GM19025 (cell line): ENCODE measurements around the gene MCF2L.

Source experiments
- ATAC-seq: cut with Tn5 transposase; IDR thresholded peaks from one replicate; pipeline ENCODE4 v1.9.1; 2021; ENCODE audit warnings: mild to moderate bottlenecking, low read depth, moderate library complexity; ENCODE audit not compliant: unreplicated experiment

Gene MCF2L

DNA sequence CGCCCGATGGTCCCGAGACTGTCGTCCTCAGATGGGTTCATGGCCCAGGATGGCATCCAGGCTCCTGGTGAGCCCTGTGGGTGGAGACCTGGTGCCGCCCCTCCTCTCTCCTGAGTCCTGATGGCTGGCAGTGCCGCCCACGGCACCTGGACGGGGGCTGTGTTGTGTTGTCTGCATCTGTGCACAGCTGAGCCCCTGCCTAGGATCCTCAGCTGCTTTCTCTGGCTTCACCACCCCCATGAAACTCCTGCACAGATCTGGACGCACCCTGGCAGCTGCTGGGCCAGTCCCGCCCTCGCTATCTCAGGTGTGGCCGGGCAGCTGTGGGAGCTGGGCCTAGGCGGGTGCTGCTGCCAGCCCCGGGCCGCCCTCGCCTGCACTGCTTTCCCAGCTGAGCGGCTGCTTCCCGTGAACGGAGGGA, 27.7 kb downstream of the MCF2L start:
- ATAC-seq = no peak

DNA sequence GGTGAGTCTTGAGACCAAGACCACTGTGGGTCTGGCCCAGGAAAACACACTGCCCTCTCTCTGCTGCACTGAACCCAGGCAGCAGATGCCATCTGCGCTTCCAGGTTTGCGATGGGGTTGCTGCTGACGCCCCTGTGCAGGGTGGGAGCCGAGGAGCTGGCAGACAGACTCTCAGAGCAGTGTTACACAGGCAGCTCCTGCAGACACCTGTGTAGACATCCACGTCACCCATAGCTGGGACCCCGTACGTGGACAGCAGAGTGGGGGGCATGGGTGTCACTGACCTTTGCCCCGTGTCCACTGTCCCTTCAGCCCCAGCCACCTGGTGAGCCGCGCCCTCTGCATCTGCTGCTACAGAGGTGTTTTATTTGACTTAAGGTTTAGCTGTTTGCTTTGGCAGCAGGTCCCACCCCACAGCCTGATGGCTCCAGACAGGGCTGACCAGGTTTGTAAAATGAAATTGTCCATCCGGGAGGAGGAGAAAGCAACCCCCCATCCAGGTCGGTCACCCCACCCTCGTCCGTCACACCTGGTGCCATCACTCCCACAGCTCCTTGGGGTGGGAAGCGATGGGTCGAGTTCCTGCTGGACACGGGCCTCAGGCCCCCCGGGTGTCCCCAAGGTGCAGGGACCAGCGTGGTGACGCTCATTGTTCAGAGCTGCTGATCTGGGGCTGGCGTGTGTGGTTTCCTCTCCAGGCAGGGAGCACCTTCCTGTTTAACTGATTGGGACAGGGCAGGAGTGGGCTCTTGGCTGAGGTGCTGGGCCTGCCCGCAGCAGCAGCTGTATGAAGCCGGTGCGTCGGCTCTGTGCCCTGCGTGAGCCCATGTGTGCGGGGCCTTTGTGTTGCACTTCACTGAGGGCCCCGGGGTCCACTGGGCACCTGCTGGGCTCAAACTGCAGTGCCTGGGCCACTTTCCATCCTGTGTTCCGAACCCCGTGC, 28.4 kb downstream of the MCF2L start:
- ATAC-seq = no peak

DNA sequence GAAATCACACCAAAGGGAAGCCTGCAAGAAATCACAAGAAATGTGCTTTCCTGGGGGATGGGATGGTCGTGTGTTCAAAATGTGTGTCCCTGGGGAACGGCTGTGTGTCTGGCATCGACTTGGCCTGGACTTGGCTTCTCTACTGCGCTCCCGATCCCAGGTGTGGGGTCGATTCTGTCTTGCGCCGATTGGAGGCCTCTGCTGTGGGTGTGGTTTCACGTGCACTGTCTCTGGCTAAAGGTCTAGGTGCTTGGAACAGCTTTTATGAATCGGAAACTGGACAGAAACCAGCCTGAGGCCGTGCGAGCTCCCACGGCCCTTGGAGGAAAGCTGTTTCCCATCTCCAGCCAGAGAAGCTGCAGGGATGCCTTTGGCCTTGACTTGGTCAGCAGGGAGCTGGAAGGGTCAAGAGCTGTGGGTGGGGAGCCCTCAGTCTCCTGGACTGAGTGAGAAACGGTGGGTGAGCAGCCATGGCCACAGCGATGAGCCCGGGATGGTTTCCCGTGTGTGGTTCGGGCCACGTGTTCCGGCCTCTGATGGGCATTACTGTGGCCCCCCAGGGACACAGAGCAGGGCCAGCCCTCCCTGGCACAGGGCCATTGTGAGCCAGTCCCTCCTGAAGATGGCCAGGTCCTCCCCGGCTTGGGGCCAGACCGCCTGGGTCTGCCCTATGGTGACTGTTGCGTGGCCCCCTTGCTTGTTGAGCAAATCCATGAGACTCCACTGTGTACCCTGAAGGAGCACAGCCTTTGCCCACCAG, 29.7 kb downstream of the MCF2L start:
- no peak for ATAC-seq

DNA sequence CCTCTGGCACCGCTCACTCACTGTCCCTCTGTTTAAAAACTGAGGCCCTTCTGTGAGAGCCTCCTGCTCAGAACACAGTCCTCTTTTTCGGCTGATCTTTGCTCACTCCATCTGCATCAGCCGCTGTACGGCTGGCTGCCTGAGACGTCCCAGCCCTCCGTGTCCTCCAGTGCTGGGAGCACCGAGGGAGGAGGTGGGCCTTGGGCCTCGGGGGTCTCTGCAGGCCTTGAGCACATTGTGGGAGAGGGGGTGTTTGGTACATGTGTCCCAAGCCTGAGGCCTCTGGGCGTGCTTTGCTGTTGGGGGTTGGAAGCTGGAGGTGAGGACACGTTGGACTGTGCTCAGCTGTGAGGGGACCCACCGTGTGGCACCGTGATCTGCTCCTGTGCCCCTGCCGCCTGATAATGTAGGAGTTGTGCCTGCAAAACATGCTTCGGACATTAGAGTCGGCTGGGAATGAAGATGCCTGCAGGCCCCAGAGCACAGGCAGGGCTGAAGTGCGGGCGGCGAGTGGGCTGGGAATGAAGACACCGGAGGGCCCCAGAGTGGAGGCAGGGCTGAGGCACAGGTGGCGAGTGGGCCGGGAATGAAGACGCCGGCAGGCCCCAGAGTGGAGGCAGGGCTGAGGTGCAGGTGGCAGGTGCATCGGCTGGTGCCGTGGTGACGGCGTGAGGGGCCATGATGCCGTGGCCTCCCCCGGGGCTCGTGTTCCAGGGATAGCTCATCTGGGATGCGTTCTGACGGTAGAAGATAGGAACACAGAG, 30.6 kb downstream of the MCF2L start:
- no peak for ATAC-seq

DNA sequence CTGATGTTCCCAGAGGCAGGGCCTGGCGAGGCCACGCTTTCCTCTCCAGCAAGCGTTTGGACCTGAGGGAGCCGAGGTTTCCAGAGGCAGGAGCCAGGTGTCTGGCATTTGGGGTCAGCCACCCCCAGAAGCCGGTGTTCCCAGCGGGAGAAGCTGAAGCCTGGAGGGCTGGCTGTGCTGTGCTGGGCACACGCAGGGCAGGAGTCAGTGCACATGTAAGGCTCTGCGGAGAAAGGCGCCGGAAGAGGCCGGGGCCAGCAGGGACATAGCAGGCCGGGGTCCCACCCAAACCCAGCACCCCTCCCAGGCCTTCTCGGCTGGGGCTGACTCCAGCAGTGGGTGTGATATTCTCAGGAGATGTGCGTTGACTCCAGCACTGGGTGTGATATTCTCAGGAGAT, 31.6 kb downstream of the MCF2L start:
- no peak for ATAC-seq

DNA sequence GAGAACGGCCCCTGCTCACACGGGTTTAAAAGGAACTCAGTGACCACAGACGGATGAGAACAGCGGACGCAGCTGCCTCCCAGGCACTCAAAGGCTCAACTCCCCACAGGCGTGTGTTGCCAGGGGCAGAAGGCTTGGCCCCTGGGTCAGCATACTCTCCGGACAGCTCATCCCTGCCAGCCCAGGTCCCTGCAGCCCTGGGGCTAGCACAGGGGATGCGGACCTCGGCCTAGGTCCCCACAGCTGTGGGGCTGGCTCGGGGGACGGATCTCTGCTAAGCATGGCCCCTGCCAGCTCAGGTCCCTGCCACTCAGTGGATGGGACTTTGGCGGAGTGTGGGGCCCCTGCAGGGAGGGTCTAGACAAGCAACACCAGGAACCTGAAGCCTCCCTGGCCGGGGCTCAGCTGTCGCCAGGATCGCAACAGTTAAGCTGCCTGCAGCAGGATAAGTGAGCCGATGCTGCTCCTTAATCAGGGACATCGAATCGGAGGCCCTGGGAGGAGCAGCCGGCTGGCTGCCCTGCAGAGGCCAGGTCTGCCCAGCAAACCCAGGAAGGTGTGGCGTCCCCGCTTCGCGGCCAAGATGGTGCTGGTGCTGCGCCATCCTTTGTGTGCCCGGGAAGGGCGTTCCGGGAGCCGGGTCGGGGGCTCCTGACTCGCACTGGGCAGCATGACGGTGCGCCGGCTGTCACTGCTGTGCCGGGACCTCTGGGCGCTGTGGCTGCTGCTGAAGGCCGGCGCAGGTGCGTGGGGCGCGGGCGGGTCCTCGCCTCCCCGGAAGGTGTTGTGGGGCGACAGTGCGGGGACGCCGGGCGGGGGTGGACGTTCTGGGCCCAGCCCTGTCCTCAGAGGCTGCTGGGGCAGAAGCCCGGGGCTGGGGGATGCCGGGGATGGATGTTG, 32.5 kb downstream of the MCF2L start:
- no peak for ATAC-seq

DNA sequence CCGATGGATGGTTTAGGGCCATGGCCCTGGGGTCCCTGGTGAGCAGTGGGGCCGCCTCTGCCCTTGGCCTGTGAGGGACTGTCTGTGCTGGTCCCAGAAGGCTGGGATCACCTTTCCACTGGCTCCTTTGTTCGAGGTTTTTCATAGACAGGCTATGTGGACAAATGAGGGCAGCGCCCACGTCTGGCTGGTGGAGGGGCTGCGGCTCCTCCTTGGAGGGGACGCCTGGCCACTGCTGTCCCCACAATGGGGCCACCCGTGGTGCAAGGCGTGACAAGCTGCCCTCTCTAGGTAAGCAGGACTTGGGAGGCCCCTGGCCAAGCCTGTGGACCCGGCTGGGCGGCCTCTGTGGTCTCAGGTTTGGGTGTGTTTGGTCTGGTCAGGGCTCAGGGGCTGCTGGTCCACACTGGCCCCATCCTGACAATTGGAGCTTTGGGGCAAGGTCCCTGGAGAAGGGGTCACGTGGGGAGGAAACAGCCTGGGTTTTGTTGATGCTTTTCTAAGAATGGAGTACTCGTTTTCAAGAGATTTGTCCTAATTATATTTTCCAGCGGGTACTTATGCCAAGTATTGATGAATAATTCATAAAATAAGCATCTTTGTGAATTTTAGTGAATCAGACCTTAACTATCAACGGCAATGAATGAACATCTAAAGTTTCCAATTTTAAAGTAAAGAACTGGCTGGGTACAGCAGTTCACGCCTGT, 33.3 kb downstream of the MCF2L start:
- ATAC-seq = no peak

DNA sequence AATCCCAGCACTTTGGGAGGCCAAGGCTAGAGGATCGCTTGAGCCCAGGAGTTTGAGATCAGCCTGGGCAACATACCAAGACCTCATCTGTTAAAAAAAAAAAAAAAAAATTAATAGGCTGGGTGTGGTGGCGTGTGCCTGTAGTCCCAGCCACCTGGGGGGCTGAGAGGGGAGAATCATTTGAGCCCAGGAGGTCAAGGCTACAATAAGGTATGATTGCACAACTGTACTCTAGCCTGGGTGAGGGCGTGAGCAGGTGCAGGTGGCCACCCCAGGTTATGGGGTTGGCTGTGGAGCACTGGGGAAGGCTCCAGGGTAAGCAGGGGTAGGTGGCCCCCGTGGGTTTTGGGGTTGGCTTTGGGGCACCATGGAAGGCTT, 33.9 kb downstream of the MCF2L start:
- ATAC-seq = no peak

DNA sequence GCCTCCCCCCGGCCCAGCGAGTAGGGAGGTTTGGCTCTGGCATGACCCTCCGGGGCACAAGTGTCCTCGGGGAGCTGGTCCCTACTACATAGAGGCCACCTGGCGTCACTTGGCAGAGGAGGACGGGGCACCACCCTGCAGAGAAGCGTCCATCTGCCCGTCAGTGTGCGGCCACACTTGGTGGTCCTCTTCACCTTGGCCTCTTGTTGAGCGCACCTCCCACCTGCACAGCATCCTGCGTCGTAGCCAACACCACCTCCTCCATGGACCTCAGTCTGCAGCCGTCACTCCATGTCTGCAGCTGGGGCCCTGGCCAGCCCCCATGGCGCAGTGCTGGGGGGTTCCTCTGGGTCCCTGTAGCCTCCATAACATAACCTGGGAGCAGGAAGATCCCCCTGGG, 35.1 kb downstream of the MCF2L start:
- ATAC-seq = no peak

DNA sequence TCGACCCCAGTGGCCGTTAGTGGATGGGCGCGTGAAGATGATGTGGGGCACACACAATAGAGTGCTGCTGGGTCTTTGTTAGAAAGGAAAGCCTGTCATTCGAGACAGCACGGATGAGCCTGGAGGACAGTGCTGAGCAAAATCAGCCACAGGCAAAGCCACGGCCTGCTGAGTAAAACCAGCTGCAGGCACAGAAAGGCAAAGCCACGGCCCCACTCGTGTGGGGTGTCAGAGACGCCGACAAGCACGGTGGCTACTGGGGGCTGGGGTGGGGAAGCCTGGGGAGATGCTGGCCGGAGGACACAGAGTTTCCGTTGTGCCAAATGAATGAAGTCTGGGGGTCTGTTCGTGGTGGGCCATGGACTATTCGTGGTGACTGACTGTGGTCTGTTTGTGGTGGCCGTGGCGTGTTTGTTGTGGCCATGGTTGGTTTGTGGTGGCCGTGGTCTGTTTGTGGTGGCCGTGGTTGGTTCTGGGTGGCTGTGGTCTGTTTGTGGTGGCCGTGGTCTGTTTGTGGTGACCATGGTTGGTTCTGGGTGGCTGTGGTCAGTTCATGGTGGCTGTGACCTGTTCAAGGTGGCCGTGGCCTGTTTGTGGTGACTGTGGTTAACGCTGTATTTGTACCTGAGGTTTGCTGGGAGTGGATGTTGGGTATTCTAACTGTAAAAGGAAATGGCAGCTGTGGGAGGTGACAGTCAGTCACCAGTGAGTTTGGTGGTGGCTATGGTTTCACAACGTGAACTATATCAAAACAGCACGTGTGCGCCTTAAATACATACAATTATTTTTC, 36.3 kb downstream of the MCF2L start:
- ATAC-seq = no peak

DNA sequence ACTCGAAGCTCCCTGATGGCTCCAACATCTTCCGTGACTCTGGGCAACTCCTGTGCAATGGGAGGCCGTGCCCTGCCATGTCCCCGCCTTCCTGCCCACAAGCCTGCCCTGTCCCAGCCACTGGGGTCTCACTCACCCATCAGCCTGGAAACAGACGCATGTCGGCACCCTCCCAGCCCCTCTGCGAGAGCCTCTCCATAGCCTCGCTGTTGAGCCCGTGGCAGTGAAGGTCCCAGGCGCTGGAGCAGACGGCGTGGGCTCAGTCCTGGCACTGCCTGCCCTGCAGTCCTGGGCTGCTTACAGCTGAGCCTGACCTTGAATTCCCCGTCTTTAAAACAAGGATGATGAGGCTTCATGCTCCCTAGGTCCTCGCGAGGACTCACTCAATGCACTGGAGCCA, 37.0 kb downstream of the MCF2L start:
- ATAC-seq = no peak

DNA sequence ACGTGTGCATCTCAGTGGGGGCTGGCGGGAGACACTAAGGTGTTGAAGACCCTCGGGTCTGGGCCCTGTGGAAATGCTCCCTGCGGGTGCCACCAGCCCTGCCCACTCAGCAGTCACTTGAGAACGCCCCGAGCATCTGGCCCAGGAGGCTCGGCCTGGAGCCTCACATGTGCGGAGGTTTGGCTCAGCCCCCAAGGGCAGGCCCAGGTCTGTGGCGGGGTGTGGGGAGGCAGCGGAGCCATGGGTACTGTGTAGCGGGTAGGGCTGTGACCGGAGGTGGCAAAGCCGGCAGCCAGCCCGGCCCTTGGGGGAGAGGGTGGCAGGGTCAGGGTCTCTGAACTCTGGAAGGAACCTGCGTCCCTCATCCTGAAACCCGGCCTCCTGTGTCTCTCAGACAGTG, 37.6 kb downstream of the MCF2L start:
- ATAC-seq = no peak

DNA sequence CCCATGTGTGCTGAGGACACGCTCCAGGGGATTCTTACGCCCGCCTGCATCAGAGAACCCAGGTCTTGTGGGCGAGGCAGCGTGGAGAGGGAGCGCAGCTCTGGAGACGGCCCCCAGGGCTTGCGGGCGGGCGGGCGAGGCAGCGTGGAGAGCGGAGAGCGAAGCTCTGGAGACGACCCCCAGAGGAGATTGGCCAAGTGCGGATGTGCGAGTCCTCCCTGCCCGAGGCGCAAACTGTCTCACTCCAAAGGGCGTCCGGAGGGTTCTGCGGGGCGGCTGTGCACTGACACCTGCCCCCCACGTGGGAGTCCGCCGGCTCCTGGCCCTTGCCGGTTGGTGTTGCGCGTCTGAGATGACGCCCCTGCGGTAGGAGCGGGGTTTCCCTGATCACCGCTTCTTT, 39.8 kb downstream of the MCF2L start:
- ATAC-seq = no peak

DNA sequence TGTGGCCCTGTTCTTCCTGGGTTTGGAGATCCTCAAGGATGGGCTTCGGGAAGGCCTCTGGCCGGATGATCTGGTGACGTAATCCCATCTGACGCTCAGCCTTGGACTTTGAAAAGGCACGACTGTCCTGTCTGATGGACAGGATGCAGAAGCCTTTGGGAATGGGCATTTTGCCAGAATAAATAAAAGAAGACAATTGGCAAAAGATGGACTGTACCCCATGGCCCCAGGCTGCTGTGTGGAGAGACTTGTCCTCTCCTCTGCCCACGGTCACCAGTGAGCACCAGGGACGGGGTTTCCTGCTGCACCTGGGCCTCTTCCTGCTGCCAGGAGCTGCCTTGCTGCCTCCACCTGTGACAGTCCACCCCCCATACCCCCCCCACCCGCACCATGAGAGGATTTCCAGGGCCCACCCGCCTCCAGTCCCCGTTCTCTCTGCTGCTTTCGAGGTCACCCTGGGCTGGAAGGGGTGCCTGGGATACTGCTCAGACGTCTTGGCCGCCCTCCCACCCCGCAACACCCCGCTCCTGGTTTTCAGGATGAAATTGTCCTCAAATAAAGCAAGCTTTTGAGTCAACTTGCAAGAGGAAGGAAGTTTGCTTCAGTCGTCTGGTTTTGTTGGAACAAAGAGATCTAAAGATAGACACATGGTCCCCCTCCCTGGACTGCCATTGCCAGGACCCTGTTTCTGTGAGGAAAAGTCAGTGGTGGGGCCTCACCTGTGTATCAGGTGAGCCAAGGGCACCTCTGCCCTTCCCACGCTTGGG, 40.9 kb downstream of the MCF2L start:
- no peak for ATAC-seq

DNA sequence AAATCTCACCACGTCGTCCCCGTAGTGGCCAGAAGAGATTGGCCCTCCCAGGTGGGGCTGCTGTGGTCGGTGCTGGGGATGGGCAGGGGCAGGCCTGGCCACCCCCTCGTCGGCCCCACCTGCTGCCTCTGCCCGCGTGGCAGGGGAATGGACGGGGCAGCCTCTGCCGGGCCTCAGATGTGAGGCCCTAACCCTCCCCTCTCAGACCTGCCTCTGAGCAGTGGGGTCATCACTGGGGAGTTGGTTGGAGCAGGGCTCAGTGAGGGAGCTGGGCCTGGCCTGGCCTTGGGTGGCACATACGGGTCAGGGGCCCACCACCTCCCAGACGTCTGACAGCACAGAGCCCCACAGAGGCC, 41.5 kb downstream of the MCF2L start:
- no peak for ATAC-seq

DNA sequence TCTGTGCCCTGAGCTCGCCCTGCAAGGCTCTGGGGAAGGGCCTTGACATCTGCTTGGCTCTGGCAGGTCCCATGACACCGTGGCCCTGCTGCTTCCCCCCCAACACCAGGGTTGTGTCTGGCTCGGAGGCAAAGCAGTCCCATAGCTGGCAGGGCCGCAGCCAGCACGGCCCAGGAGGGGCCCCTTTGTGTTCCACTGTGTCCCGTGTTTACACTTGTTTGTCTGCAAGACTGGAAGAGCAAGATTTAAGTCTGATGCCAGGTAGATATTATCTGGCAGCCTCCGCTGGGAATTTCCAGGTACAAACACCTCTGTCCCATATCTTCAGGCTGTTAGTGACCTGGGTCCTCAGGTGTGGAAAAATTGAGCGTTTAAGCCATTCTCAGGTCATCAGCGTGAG, 44.3 kb downstream of the MCF2L start:
- ATAC-seq = no peak

DNA sequence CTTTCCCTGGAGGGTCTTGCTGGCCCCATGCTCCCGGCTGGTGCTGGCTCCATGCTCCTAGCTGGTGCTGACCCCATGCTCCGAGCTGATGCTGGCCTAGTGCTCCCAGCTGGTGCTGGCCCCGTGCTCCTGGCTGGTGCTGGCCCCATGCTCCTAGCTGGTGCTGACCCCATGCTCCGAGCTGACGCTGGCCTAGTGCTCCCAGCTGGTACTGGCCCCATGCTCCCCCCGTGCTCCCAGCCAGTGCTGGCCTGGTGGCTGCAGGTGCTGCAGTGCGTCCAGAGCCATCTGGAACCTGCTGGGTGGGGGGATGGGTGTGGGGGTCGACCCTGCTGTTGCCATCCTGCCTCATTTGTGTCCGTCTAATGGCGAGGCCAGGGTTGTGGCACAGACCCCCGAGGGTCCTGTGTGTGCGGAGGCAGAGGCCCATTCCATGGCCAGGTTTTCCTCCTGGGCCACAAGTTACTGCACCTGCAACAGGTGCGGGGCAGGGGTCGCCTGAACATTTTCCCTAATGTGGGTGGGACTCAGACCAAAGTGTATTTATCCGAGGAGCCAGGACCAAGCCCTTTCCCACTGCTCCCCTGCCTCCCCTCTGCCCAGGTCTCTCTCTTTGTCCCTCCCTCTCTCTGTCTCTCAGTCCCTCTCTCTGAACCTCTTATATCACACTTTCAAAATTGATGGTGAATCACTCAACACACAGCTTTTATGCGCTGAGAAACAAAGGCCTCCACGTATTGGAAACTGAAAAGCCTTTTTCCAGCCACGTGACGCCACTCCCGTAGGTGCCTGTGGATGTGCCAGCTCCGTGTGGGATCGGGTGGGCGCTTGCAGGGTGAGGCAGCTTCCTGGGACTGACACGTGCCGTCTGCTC, 45.1 kb downstream of the MCF2L start:
- no peak for ATAC-seq
